ENCODE results near the gene TCERG1L.
"Not testable (repeated sequence)": the region's sequence is repeated elsewhere in the genome, so short reads cannot be mapped to it uniquely, and the experiment has no call there.

Gene TCERG1L

GRCh38 chr10:131311661-131312477, at the start of gene TCERG1L:
Gene TCERG1L, minus strand, starts transcription at chr10:131311721. Its CDS starts 86 bp downstream, at chr10:131311635.
- DNase-seq (ENCODE audit: low read depth in 2 of 2): no peak

- DNase-seq (ENCODE audit: low read depth in 2 of 2): no peak
These were observed 47.4 kb upstream of the TCERG1L start for GRCh38 chr10:131358741-131359442.

DNA sequence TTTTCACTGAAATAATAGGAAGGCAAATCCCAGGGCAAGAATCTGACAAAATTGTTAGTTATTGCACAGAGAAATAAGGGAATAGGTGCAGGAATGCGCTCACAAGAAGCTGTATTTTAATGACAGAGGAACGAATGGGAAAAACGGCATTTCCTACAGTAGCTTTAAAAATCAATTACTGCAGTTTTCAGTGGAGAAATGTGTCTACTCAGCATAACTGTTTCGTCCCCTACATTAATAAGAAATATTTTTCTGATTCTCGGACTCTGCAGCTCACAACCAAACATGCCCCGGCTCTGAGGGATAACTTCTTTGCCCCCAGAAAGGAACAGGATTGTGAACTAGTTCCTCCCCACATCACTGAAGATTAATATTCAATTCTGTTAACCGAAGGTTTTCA, 44.9 kb upstream of the TCERG1L start:
- no peak for DNase-seq (ENCODE audit: low read depth in 2 of 2)

DNA sequence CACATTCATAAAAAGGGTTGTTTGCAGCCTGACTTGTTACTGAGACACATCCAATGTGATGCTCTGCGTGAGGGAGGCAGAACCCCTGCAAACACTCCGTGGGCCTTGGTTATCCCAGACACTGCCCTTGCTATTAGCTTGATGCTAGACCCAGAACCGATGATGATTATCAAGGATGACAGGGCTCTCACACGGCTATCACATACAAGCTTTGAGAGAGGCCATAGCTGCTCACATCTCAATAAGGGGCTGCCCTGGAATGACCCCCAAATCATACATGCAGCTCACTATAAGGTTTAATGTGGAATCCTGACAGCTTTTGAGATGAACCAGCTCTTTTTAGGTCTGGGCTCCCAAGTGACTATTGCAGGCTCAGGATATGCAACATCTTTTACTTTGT, 44.4 kb upstream of the TCERG1L start:
- no peak for DNase-seq (ENCODE audit: low read depth in 2 of 2)

- DNase-seq (ENCODE audit: low read depth in 2 of 2): no peak
These were observed 43.5 kb upstream of the TCERG1L start for GRCh38 chr10:131355056-131355455.

- DNase-seq (ENCODE audit: low read depth in 2 of 2): no peak
These were observed 42.9 kb upstream of the TCERG1L start for GRCh38 chr10:131354380-131354779.

GRCh38 chr10:131352765-131353290, 41.3 kb upstream of the TCERG1L start:
- no peak for DNase-seq (ENCODE audit: low read depth in 2 of 2)

- DNase-seq (ENCODE audit: low read depth in 2 of 2): no peak
These were observed 39.1 kb upstream of the TCERG1L start for GRCh38 chr10:131350660-131351059.

- no peak for DNase-seq (ENCODE audit: low read depth in 2 of 2)
These were observed 38.7 kb upstream of the TCERG1L start for GRCh38 chr10:131350245-131350644.

DNA sequence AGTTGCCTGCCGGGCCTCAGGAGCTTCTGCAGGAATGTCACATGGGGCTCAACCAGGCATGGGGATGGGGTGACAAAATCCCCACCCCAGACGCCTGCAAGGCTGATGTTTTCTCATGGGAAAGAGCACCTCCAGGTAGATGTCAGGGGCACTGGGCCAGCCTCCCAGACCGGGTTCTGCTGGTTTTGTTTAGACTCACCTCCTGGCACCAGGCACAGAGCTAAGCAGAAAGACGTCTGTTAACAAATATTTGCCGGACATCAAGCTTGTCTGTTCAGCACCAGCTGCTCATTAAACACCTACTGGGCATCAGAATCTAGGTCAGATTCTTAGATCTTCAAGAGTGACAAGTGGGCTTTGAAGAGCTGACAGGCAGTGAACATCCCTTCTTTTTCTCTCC, 34.9 kb upstream of the TCERG1L start:
- no peak for DNase-seq (ENCODE audit: low read depth in 2 of 2)

- no peak for DNase-seq (ENCODE audit: low read depth in 2 of 2)
These were observed 34.2 kb upstream of the TCERG1L start for GRCh38 chr10:131345691-131346090.

- no peak for DNase-seq (ENCODE audit: low read depth in 2 of 2)
These were observed 33.2 kb upstream of the TCERG1L start for GRCh38 chr10:131344747-131345146.

DNA sequence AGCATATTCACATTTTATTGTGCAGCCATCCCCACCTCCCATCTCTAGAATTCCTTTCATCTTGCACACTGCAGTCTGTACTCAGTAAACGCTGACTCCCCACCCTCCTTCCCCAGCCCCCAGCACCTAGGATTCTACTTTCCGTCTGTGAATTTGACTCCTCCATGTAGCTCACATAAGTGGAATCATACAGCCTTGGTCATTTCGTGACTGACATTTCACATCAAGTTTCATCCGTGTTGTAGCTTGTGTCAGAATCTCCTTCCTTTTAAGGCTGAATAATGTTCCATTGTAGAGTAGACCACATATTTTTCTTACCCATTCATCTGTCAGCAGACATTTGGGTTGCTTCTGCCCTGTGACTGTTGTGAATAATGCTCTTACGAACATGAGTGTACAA, 26.2 kb upstream of the TCERG1L start:
- no peak for DNase-seq (ENCODE audit: low read depth in 2 of 2)

DNA sequence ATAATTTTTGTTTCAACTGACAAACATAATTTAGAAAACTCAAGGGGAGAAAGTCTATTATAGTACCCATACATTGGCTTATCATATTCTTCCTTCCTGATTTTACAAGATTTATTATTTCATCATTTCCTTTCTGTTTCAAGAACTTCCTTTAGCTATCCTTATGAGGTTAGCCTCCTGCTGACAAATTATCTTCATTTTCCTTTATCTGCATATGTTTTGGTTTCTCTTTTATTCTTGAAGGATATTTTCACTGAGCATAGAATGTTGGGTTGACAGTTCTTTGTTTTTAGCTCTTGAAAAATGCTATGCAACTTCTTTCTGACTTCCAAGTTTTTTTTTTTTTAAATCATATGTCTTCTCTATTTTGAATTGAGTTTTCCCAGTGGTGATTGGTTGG, 21.3 kb upstream of the TCERG1L start:
- DNase-seq (ENCODE audit: low read depth in 2 of 2): no peak

DNA sequence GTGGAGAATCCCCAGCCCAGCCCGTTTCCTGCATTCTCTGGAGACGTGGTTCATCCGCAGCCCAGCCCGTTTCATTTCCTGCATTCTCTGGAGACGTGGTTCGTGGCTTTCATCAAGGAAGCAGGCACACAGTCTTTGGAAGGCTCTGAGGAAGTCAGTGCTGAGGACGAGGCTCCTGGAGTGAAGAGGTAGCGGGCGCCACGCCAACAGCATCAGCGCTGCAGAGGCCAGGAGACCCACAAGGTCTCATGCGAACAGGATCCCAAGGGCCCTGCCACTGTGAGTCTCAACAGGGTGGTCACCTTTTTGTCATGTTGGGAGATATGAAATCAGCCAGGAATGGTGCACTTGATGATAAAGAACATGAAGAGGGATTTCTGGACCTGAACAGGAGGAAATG, 12.4 kb upstream of the TCERG1L start:
- no peak for DNase-seq (ENCODE audit: low read depth in 2 of 2)

GRCh38 chr10:131323025-131323424, 11.5 kb upstream of the TCERG1L start:
- no peak for DNase-seq (ENCODE audit: low read depth in 2 of 2)

DNA sequence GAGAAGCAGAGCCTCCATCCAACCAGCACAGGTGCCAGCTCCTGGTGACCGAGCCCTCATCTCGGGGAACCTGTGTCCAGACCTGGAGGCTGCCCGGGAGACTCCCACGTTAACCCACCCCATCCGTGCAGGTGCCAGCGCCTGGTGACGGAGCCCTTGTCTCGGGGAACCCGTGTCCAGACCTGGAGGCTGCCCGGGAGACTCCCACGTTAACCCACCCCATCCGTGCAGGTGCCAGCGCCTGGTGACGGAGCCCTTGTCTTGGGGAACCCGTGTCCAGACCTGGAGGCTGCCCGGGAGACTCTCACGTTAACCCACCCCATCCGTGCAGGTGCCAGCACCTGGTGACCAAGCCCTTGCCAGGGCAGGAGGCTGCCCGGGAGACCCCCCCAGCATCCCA, 11.1 kb upstream of the TCERG1L start:
- DNase-seq (ENCODE audit: low read depth in 2 of 2): not testable (repeated sequence)

- DNase-seq (ENCODE audit: low read depth in 2 of 2): no peak
These were observed 9.5 kb upstream of the TCERG1L start for GRCh38 chr10:131320860-131321604.

DNA sequence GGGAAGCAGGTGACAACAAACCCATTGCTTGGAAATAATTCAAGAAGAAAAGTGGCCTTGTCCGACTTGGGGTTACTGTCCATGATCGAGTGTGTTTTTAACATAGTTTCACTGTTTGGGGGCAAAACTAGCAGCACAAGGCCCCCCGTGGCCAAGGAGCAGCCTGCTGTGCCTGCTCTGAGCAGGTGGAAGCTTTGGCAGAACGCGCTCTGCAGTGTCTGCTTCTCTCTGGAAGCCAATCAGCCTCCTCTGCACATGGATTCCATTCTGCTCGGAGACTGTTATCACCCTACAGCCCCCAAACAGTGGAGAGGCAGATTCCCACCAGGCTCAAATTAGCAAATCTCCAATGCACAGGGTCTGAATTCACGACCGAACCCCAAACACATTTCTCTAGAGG, 7.3 kb upstream of the TCERG1L start:
- no peak for DNase-seq (ENCODE audit: low read depth in 2 of 2)

GRCh38 chr10:131318291-131318690, 6.8 kb upstream of the TCERG1L start:
- no peak for DNase-seq (ENCODE audit: low read depth in 2 of 2)

DNA sequence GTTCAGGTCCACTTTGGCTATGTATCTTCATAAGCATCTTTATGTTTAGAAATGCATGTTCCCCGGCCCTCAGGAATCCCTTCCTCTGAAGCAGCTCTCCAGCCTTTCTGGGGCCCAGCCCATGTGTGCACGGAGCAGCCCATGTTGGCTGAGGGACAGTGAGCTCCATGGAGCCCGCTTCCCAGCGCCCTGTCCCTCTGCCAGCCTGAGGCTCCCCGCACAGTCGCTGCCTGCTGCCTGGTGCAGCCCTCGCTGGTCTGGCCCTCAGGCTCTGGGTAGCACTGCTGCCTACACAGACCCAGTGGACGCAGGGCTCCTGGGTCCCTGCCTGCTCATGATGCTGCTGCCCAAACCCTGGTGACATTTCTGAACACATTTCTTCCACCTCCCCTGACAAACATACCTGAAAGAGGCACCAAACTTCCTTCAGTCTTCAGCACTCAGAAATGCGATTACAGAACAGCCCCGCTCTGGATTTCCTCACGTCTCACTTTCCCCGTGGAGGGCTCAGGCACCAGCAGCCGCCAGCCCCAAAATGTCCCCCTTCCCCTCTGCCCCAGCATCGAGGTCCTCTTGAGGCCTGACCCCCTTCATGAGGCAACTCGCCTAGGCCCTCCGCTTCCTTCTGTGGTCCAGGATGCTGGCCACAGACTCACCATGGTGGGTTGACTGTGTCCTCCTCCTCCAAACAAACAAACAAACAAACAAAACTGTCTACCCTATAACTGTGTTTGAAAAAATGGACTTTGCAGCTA, 5.0 kb upstream of the TCERG1L start:
- DNase-seq (ENCODE audit: low read depth in 2 of 2): no peak

DNA sequence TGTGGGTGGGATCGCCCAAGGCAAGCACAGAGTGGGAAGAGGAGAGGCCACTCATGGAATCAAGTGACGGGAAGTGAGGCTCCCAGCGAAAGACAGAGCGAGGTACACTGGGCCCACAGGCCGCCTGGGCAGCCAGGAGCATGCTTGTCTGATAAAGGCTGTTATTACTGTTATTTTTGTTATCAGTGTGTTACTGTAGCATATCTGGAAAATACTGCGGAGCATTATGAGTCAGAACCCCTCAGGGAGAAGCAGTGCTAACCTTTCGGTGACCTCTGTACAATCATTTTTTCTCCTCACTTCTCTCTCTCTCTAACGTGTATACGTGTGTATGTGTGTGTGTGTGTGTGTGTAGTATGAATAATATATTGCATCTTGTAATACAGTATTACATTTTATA, 3.8 kb upstream of the TCERG1L start:
- no peak for DNase-seq (ENCODE audit: low read depth in 2 of 2)
